ENCODE results near the gene GTF2H4. TPM values are rescaled to one million over a fixed set of nuclear protein-coding genes. Genes with fewer than 3 reads are reported as not detected.
"Not testable (repeated sequence)": the region's sequence is repeated elsewhere in the genome, so short reads cannot be mapped to it uniquely, and the experiment has no call there.

The GTF2H4 gene
- 30.6 and 33.9 TPM in 2 replicates for total RNA-seq (2022)
- Bru-seq, nascent RNA: percentile 56 among the genes with signal in this experiment
- BruChase-seq, experiment 1, labeled RNA remaining after a 6-hour chase: percentile 88 among the genes with signal in this experiment
- BruChase-seq, experiment 2, labeled RNA remaining after a 2-hour chase: percentile 73 among the genes with signal in this experiment
- long read RNA-seq: 0 reads

- intact Hi-C loops (cut with micrococcal nuclease): loop anchor here (1.0 to 2.0 kb wide), 2 partner anchors 23 to 80 kb away; partner anchors contain the start of gene DDR1
- peak within 1 kb of the TSS; percentile 96 for H3K4me3 Mint-ChIP-seq (ENCODE audit: unreplicated experiment)
- H3K36me3 Mint-ChIP-seq (ENCODE audit: insufficient read depth, unreplicated experiment): peaks cover 18% of the 10 kb centered on the region
- peaks cover 16% of the 10 kb centered on the region for H3K4me1 Mint-ChIP-seq (ENCODE audit: insufficient read depth, unreplicated experiment)
- peak within 1 kb of the TSS; percentile 57 for H3K27ac Mint-ChIP-seq (ENCODE audit: low read depth, unreplicated experiment)
- TF ChIP-seq CTCF (IDR thresholded peaks at IDR 0.05; ENCODE audit: unreplicated experiment): no peak
- H3K9me3 Mint-ChIP-seq (ENCODE audit: unreplicated experiment): no peaks in the 10 kb centered on the region
- no peaks in the 10 kb centered on the region for H3K27me3 Mint-ChIP-seq (ENCODE audit: insufficient read depth, unreplicated experiment)
- ChIA-PET POLR2A (interaction anchor here (0.6 to 3.8 kb wide), 23 partner anchors 9 to 275 kb away, joined by 3 to 60 read pairs (median 4); partner anchors contain the start of genes DDR1 and PSORS1C1), CTCF (interaction anchor here (0.9 to 2.3 kb wide), 6 partner anchors 8 to 172 kb away, joined by 3 to 10 read pairs (median 4); no protein-coding TSS in a partner anchor)
- BruUV-seq (replicated peaks): no TSS peak
- DNase-seq (ENCODE audit: unreplicated experiment): peak; percentile 100
Observed at GRCh38 chr6:30907758-30908591, at the start of gene GTF2H4. Gene GTF2H4, plus strand, starts transcription at chr6:30908207.

- POLR2A ChIA-PET: not testable (repeated sequence)
- CTCF ChIA-PET: interaction anchor here (0.6 to 0.9 kb wide), 2 partner anchors 15 to 38 kb away, joined by 3 to 4 read pairs; no protein-coding TSS in a partner anchor
Observed at GRCh38 chr6:30859726-30860125, 48.3 kb upstream of the GTF2H4 start.

GRCh38 chr6:30861257-30862048, 46.6 kb upstream of the GTF2H4 start:
- CTCF ChIA-PET: interaction anchor here (0.6 to 1.0 kb wide), 3 partner anchors 39 to 226 kb away, joined by 3 read pairs; no protein-coding TSS in a partner anchor
- Mint-ChIP-seq H3K4me3 (ENCODE audit: unreplicated experiment) (no peak overlapping the region), H3K4me1 (ENCODE audit: insufficient read depth, unreplicated experiment) (peaks cover 5% of the 10 kb centered on the region), H3K27ac (ENCODE audit: low read depth, unreplicated experiment) (no peak overlapping the region), H3K27me3 (ENCODE audit: insufficient read depth, unreplicated experiment) (no peaks in the 10 kb centered on the region), H3K9me3 (ENCODE audit: unreplicated experiment) (no peaks in the 10 kb centered on the region), H3K36me3 (ENCODE audit: insufficient read depth, unreplicated experiment) (no peaks in the 10 kb centered on the region)
- DNase-seq (ENCODE audit: unreplicated experiment): no peak
- POLR2A ChIA-PET: no interaction called here
- intact Hi-C loops (cut with micrococcal nuclease): no loop called here
- no peak for TF ChIP-seq CTCF (IDR thresholded peaks at IDR 0.05; ENCODE audit: unreplicated experiment)
- BruUV-seq (replicated peaks): no TSS peak

More at GRCh38 chr6:30859726-30860125, 48.3 kb upstream of the GTF2H4 start:
- BruUV-seq (replicated peaks); H3K4me3 Mint-ChIP-seq (ENCODE audit: unreplicated experiment); H3K9me3 Mint-ChIP-seq (ENCODE audit: unreplicated experiment); intact Hi-C loops (cut with micrococcal nuclease); H3K27ac Mint-ChIP-seq (ENCODE audit: low read depth, unreplicated experiment); H3K4me1 Mint-ChIP-seq (ENCODE audit: insufficient read depth, unreplicated experiment); H3K36me3 Mint-ChIP-seq (ENCODE audit: insufficient read depth, unreplicated experiment); DNase-seq (ENCODE audit: unreplicated experiment); H3K27me3 Mint-ChIP-seq (ENCODE audit: insufficient read depth, unreplicated experiment): not testable (repeated sequence)

GRCh38 chr6:30862156-30862875, 45.7 kb upstream of the GTF2H4 start:
- no peak for DNase-seq (ENCODE audit: unreplicated experiment)
- H3K4me1 Mint-ChIP-seq (ENCODE audit: insufficient read depth, unreplicated experiment): peaks cover 5% of the 10 kb centered on the region
- POLR2A ChIA-PET: interaction anchor here (0.5 to 1.3 kb wide), 2 partner anchors 20 to 729 kb away, joined by 3 to 5 read pairs; no protein-coding TSS in a partner anchor
- BruUV-seq (replicated peaks): no TSS peak
- intact Hi-C loops (cut with micrococcal nuclease): no loop called here
- CTCF ChIA-PET: interaction anchor here (0.9 to 1.0 kb wide), 2 partner anchors 40 to 225 kb away, joined by 3 read pairs; no protein-coding TSS in a partner anchor
- H3K27me3 Mint-ChIP-seq (ENCODE audit: insufficient read depth, unreplicated experiment): no peaks in the 10 kb centered on the region
- no peak for TF ChIP-seq CTCF (IDR thresholded peaks at IDR 0.05; ENCODE audit: unreplicated experiment)
- H3K9me3 Mint-ChIP-seq (ENCODE audit: unreplicated experiment): no peaks in the 10 kb centered on the region
- H3K36me3 Mint-ChIP-seq (ENCODE audit: insufficient read depth, unreplicated experiment): no peaks in the 10 kb centered on the region
- no peak overlapping the region for H3K27ac Mint-ChIP-seq (ENCODE audit: low read depth, unreplicated experiment)
- H3K4me3 Mint-ChIP-seq (ENCODE audit: unreplicated experiment): no peak overlapping the region

Measured in MCF 10A (cell line).